HUES6 (cell line): Measurements from ENCODE around the gene CLDN2.
"Not testable (repeated sequence)": the region's sequence is repeated elsewhere in the genome, so short reads cannot be mapped to it uniquely, and the experiment has no call there.

Experiments used
- H3K27ac ChIP-seq: 2 replicates; pipeline ENCODE4 v1.7.0; 2013; ENCODE audit warnings: low read depth, mild to moderate bottlenecking, low read length, inconsistent platforms
- H3K27me3 ChIP-seq: 2 replicates; pipeline ENCODE4 v1.6.1; 2013; ENCODE audit warnings: low read length; ENCODE audit not compliant: control insufficient read depth, insufficient read depth
- H3K36me3 ChIP-seq: 2 replicates; pipeline ENCODE4 v1.6.1; 2013; ENCODE audit warnings: low read length; ENCODE audit not compliant: control insufficient read depth, insufficient read depth
- H3K4me1 ChIP-seq: 2 replicates; pipeline ENCODE4 v1.6.1; 2013; ENCODE audit warnings: low read length; ENCODE audit not compliant: control insufficient read depth, insufficient read depth
- H3K4me3 ChIP-seq: 2 replicates; pipeline ENCODE4 v1.5.1; 2013; ENCODE audit warnings: low read depth, low read length
- H3K9ac ChIP-seq: one replicate; pipeline ENCODE4 v1.6.1; 2013; ENCODE audit warnings: mild to moderate bottlenecking, low read length
- H3K9me3 ChIP-seq: 2 replicates; pipeline ENCODE4 v1.6.1; 2013; ENCODE audit warnings: low read depth, low read length; ENCODE audit not compliant: control insufficient read depth, insufficient read depth

The CLDN2 gene

GRCh38 chrX:106919932-106920452, at the start of gene CLDN2:
CLDN2 (plus strand) TSS chrX:106920402; CDS start chrX:106928229, 7,827 bp downstream.
- no peak within 1 kb of the TSS for H3K4me3 ChIP-seq
- H3K9ac ChIP-seq = no peak within 1 kb of the TSS
- H3K27me3 ChIP-seq = peaks cover 57% of the 10 kb centered on the region
- no peaks in the 10 kb centered on the region for H3K36me3 ChIP-seq
- peaks cover 21% of the 10 kb centered on the region for H3K4me1 ChIP-seq
- no peak within 1 kb of the TSS for H3K27ac ChIP-seq
- H3K9me3 ChIP-seq = no peaks in the 10 kb centered on the region

GRCh38 chrX:106872796-106873195, 47.4 kb upstream of the CLDN2 start:
- not testable (repeated sequence) for H3K4me3 ChIP-seq, H3K36me3 ChIP-seq, H3K27me3 ChIP-seq, H3K9me3 ChIP-seq, H3K27ac ChIP-seq, H3K9ac ChIP-seq
- peaks cover 13% of the 10 kb centered on the region; the same call in 1 of the 2 replicates for H3K4me1 ChIP-seq

- no peaks in the 10 kb centered on the region for H3K9me3 ChIP-seq
- peaks cover 13% of the 10 kb centered on the region; the same call in 1 of the 2 replicates for H3K4me1 ChIP-seq
- H3K27me3 ChIP-seq = peaks cover 8% of the 10 kb centered on the region; the same call in 1 of the 2 replicates
- no peak overlapping the region for H3K4me3 ChIP-seq
- H3K27ac ChIP-seq = no peak overlapping the region
- no peaks in the 10 kb centered on the region for H3K36me3 ChIP-seq
- no peak overlapping the region for H3K9ac ChIP-seq
These were observed 46.1 kb upstream of the CLDN2 start for GRCh38 chrX:106874075-106874474.

- H3K9me3 ChIP-seq = no peaks in the 10 kb centered on the region
- H3K27me3 ChIP-seq = peaks cover 8% of the 10 kb centered on the region; the same call in 1 of the 2 replicates
- no peak overlapping the region for H3K27ac ChIP-seq
These were observed 45.1 kb upstream of the CLDN2 start for GRCh38 chrX:106875151-106875550.

GRCh38 chrX:106889468-106889867, 30.7 kb upstream of the CLDN2 start:
- Histone ChIP-seq H3K9ac (no peak overlapping the region), H3K4me1 (peaks cover under 1% of the 10 kb centered on the region), H3K9me3 (no peaks in the 10 kb centered on the region), H3K27me3 (peaks cover 20% of the 10 kb centered on the region; the same call in 1 of the 2 replicates), H3K27ac (no peak overlapping the region), H3K36me3 (no peaks in the 10 kb centered on the region), H3K4me3 (no peak overlapping the region)

More at GRCh38 chrX:106875151-106875550, 45.1 kb upstream of the CLDN2 start:
- Histone ChIP-seq H3K9ac (no peak overlapping the region), H3K4me1 (peaks cover 13% of the 10 kb centered on the region; the same call in 1 of the 2 replicates), H3K4me3 (no peak overlapping the region), H3K36me3 (no peaks in the 10 kb centered on the region)

- H3K27me3 ChIP-seq = peaks cover 13% of the 10 kb centered on the region; the same call in 1 of the 2 replicates
- no peak overlapping the region for H3K27ac ChIP-seq
- no peak overlapping the region for H3K4me3 ChIP-seq
- H3K36me3 ChIP-seq = no peaks in the 10 kb centered on the region
- H3K9me3 ChIP-seq = no peaks in the 10 kb centered on the region
- peaks cover 7% of the 10 kb centered on the region for H3K4me1 ChIP-seq
- H3K9ac ChIP-seq = no peak overlapping the region
These were observed 28.3 kb upstream of the CLDN2 start for GRCh38 chrX:106891762-106892460.

GRCh38 chrX:106894392-106894909, 25.8 kb upstream of the CLDN2 start:
- H3K4me1 ChIP-seq = peaks cover 14% of the 10 kb centered on the region
- H3K27me3 ChIP-seq = peaks cover 9% of the 10 kb centered on the region; the same call in 1 of the 2 replicates
- no peak overlapping the region for H3K9ac ChIP-seq
- no peak overlapping the region for H3K27ac ChIP-seq
- no peaks in the 10 kb centered on the region for H3K9me3 ChIP-seq
- no peak overlapping the region for H3K4me3 ChIP-seq
- H3K36me3 ChIP-seq = no peaks in the 10 kb centered on the region

GRCh38 chrX:106894978-106895452, 25.2 kb upstream of the CLDN2 start:
- no peak overlapping the region for H3K27ac ChIP-seq
- H3K36me3 ChIP-seq = no peaks in the 10 kb centered on the region
- no peak overlapping the region for H3K4me3 ChIP-seq
- no peaks in the 10 kb centered on the region for H3K9me3 ChIP-seq
- H3K4me1 ChIP-seq = peaks cover 14% of the 10 kb centered on the region
- H3K9ac ChIP-seq = no peak overlapping the region
- H3K27me3 ChIP-seq = peaks cover 10% of the 10 kb centered on the region; the same call in 1 of the 2 replicates

GRCh38 chrX:106897259-106897658, 22.9 kb upstream of the CLDN2 start:
- Histone ChIP-seq H3K36me3 (no peaks in the 10 kb centered on the region), H3K9me3 (no peaks in the 10 kb centered on the region), H3K9ac (no peak overlapping the region), H3K27me3 (peaks cover 23% of the 10 kb centered on the region), H3K4me3 (no peak overlapping the region), H3K27ac (no peak overlapping the region), H3K4me1 (peaks cover 14% of the 10 kb centered on the region)

- Histone ChIP-seq H3K4me3 (no peak overlapping the region), H3K4me1 (peaks cover 14% of the 10 kb centered on the region), H3K27ac (no peak overlapping the region), H3K27me3 (peaks cover 29% of the 10 kb centered on the region), H3K9me3 (no peaks in the 10 kb centered on the region), H3K9ac (no peak overlapping the region), H3K36me3 (no peaks in the 10 kb centered on the region)
These were observed 21.7 kb upstream of the CLDN2 start for GRCh38 chrX:106898462-106898861.

- Histone ChIP-seq H3K9ac (no peak overlapping the region), H3K4me1 (peaks cover 14% of the 10 kb centered on the region), H3K36me3 (no peaks in the 10 kb centered on the region), H3K9me3 (no peaks in the 10 kb centered on the region), H3K27me3 (peaks cover 32% of the 10 kb centered on the region), H3K27ac (no peak overlapping the region), H3K4me3 (no peak overlapping the region)
These were observed 20.9 kb upstream of the CLDN2 start for GRCh38 chrX:106899276-106899675.
